Tibial artery (tissue), 4 donors: ENCODE data around the gene CTSS.

Source experiments
- DNase-seq, 2 donors: peaks; one replicate each; pipeline ENCODE4 v3.0.0-alpha.2; 2019
- H3K27ac ChIP-seq, 2 donors: fragments of 200-600 bp; sonication (generic) in 1 of 2; 1 replicate in 1 of 2; 2 replicates in 1 of 2; pipeline ENCODE4 v1.5.1; 2018 to 2019; ENCODE audit warnings: mild to moderate bottlenecking in 1 of 2
- H3K27me3 ChIP-seq, 2 donors: fragments of 200-600 bp; sonication (generic) in 1 of 2; one replicate each; pipeline versions ENCODE4 v1.5.1 to v1.6.0; 2016 to 2019
- H3K36me3 ChIP-seq, 3 donors: fragments of 200-600 bp; sonication (generic) in 2 of 3; one replicate each; pipeline ENCODE4 v1.5.1; 2016 to 2019; ENCODE audit warnings: mild to moderate bottlenecking in 2 of 3
- H3K4me1 ChIP-seq, 4 donors: fragments of 200-600 bp; sonication (generic) in 2 of 4; 1 replicate in 3 of 4; 2 replicates in 1 of 4; pipeline ENCODE4 v1.5.1; 2016 to 2019
- H3K4me3 ChIP-seq, 2 donors: fragments of 200-600 bp; sonication (generic) in 1 of 2; 1 replicate in 1 of 2; 2 replicates in 1 of 2; pipeline ENCODE4 v1.5.1; 2018 to 2019; ENCODE audit warnings: mild to moderate bottlenecking in 2 of 2
- H3K9me3 ChIP-seq, 3 donors: fragments of 200-600 bp; sonication (generic) in 1 of 3; one replicate each; pipeline ENCODE4 v1.5.1; 2016 to 2019
- CTCF ChIP-seq, 2 experiments: fragments of 200-600 bp in 1 of 2; fragments of 450-650 bp in 1 of 2; IDR thresholded peaks; one replicate each; pipeline ENCODE4 v1.5.1; 2017 to 2019; ENCODE audit warnings: antibody characterized with exemption in 2 of 2, mild to moderate bottlenecking in 1 of 2, moderate library complexity in 1 of 2
- intact Hi-C: fragments of 100-400 bp; cut with DNase I; formaldehyde crosslinking; loops from one replicate; pipeline ENCODE4 v1.15.0; 2023; ENCODE audit warnings: low total_unique reads

CTSS gene

DNA sequence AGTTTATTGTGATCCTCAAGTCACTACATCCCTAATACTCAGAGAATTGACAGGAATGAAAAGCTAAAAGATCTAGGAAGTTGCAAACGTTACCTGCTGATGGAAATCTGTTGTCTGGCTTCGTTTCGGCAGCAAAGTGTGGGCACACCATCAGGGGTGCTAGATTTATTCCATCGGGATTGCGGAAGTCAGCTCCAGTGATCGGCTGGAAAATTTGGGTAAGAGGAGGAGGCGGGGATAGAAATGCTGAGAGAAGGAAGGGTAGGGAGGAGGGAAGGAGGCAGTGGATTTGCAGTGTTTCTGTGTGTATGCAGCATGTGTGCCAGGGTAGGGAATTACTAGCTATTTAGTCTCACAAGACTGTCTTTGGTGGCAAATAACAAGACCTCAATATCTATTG is 42.5 kb upstream of the CTSS start, which contains the start of gene CTSK:
TSS of gene CTSK (minus strand) at position 140 of the 400 bp plus-strand sequence. CDS start 1,455 bp downstream, outside the sequence.
- intact Hi-C loops: no loop called here

DNA sequence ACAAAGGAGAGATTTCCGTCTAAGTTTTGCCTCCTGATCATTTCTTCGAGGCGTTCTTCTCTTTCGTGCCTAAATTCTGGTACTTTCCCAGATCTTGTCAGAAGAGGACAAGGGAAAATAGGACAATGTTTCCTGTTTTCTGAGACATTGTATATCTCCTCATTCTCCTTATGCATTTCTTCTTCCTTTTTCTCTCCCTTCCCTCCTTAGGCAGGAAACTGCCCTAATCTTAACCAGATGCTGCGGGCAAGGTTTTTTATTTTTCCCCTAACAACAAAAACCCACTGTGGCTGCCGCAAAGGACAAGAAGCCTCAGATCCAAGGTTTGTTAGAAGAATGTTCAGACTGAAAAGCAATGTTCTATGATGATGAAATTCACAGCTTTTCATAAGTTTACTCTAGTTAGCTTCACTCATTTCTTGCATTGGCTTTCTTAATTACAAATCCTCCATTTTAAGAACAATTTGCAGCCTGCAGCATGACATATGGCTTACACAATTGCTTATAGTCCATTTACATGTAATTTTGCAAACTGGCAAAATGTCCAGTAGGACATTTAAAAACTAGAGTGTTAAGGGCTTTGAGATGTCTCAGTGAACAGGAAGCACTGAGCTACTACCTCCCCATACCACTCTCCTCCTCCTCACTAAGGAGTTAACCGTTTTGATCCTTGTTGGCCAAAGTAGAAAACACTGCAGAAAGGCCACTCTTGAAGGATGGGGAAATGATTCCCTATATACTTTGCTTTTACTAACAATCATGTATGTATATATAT is 41.9 kb upstream of the CTSS start:
- Histone ChIP-seq H3K27ac (peak overlapping the region; percentile 55 to 64), H3K36me3 (peaks cover 17 to 37% (median 18%) of the 10 kb centered on the region in 3 donors), H3K4me1 (peaks cover 0 to 23% (median 7%) of the 10 kb centered on the region in 4 donors), H3K27me3 (no peaks in the 10 kb centered on the region), H3K9me3 (no peaks in the 10 kb centered on the region), H3K4me3 (peak overlapping the region; percentile 45 to 46)
- intact Hi-C loops: no loop called here
- TF ChIP-seq CTCF (IDR thresholded peaks at IDR 0.05): no peak
- DNase-seq: no peak

More for the DNA sequence above, 42.5 kb upstream of the CTSS start, which contains the start of gene CTSK:
- DNase-seq: peak; percentile 55 to 69
- no peaks in the 10 kb centered on the region for H3K9me3 ChIP-seq
- peaks cover 24 to 43% (median 25%) of the 10 kb centered on the region in 3 donors for H3K36me3 ChIP-seq
- no peaks in the 10 kb centered on the region for H3K27me3 ChIP-seq
- H3K27ac ChIP-seq: peak within 1 kb of the TSS; percentile 55 to 64
- peak within 1 kb of the TSS; percentile 45 to 46 for H3K4me3 ChIP-seq
- H3K4me1 ChIP-seq: peaks cover 0 to 23% (median 7%) of the 10 kb centered on the region in 4 donors
- no peak for TF ChIP-seq CTCF (IDR thresholded peaks at IDR 0.05)

DNA sequence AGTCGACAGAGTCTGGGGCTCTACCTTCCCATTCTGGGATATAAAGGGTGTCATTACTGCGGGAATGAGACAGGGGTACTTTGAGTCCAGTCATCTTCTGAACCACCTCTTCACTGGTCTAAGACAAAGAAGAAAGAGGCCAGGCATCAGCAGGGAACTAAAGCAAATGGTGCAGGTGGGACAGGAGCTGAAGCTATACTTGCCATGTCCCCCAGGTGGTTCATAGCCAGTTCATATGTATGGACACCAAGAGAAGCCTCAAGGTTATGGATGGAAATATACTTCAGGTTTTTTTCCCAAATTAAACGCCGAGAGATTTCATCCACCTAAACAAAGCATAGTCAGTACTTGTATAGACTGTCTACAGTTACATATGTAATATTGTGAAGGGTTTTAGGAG is 40.3 kb upstream of the CTSS start:
- intact Hi-C loops: no loop called here
- H3K4me3 ChIP-seq: no peak overlapping the region

DNA sequence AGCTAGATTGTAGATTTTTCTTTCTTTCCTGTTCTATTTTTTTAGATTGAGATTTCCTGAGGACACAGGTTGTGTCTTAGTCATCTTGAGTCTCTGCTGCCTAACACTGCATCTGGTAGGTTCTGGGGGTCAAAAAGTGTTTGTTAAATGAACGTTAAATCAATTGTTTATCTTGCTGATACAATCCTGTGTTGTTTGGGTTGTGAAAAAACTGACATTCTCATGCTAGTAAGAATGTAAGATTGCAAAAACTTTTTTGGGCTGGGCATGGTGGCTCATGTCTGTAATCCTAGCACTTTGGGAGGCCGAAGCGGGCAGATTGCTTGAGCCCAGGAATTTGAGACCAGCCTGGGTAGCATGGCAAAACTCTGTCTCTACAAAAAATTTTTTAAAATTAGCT is 39.1 kb upstream of the CTSS start:
- Histone ChIP-seq H3K4me3 (no peak overlapping the region), H3K27ac (no peak overlapping the region), H3K27me3 (no peaks in the 10 kb centered on the region), H3K4me1 (peaks cover 0 to 23% (median 7%) of the 10 kb centered on the region in 4 donors), H3K9me3 (no peaks in the 10 kb centered on the region), H3K36me3 (peaks cover 0 to 33% (median 1%) of the 10 kb centered on the region in 3 donors)
- no peak for DNase-seq
- intact Hi-C loops: no loop called here
- TF ChIP-seq CTCF (IDR thresholded peaks at IDR 0.05): no peak

More for the DNA sequence above, 40.3 kb upstream of the CTSS start:
- Histone ChIP-seq H3K4me1 (peaks cover 0 to 23% (median 7%) of the 10 kb centered on the region in 4 donors), H3K9me3 (no peaks in the 10 kb centered on the region), H3K27ac (no peak overlapping the region), H3K36me3 (peaks cover 2 to 30% (median 4%) of the 10 kb centered on the region in 3 donors), H3K27me3 (no peaks in the 10 kb centered on the region)
- no peak for TF ChIP-seq CTCF (IDR thresholded peaks at IDR 0.05)
- DNase-seq: no peak

- H3K9me3 ChIP-seq: no peaks in the 10 kb centered on the region
- H3K36me3 ChIP-seq: peaks cover 29 to 76% (median 47%) of the 10 kb centered on the region in 3 donors
- no peak for DNase-seq
- H3K4me1 ChIP-seq: no peaks in the 10 kb centered on the region
- intact Hi-C loops: no loop called here
- no peak overlapping the region for H3K4me3 ChIP-seq
- no peak for TF ChIP-seq CTCF (IDR thresholded peaks at IDR 0.05)
- no peaks in the 10 kb centered on the region for H3K27me3 ChIP-seq
- no peak overlapping the region for H3K27ac ChIP-seq
Observed at GRCh38 chr1:150799089-150799488, 33.5 kb upstream of the CTSS start.
